Measurements from ENCODE around the gene RMI2. TPM values are rescaled to one million over a fixed set of nuclear protein-coding genes. Genes with fewer than 3 reads are reported as not detected.

The RMI2 gene
- total RNA-seq, 2 experiments from 2014 or later = 1.3 to 1.5 TPM

- H3K27ac Mint-ChIP-seq = no peak overlapping the region
- CTCF ChIA-PET = no interaction called here
Measured at GRCh38 chr16:11341371-11341770, 3.9 kb upstream of the RMI2 start.

GRCh38 chr16:11342021-11342855 is 3.0 kb upstream of the RMI2 start:
- Histone ChIP-seq H3K27ac (ENCODE audit: low read depth in 1 of 2, low read length in 2 of 2) (no peak overlapping the region), H3K36me3 (ENCODE audit: insufficient read depth, low read length) (no peaks in the 10 kb centered on the region), H3K4me1 (ENCODE audit: insufficient read depth, low read length) (peaks cover 20% of the 10 kb centered on the region), H3K9me3 (ENCODE audit: control insufficient read depth in 1 of 2, insufficient read depth in 1 of 2, low read length in 2 of 2) (no peaks in the 10 kb centered on the region), H3K27me3 (ENCODE audit: control insufficient read depth in 1 of 2, insufficient read depth in 2 of 2, low read length in 2 of 2) (no peaks in the 10 kb centered on the region), H3K4me3 (ENCODE audit: low read length) (no peak overlapping the region)
- intact Hi-C loops (cut with DNase I, micrococcal nuclease) = no loop called here
- no peak for DNase-seq
- peaks cover 16% of the 10 kb centered on the region for H3K4me1 Mint-ChIP-seq (ENCODE audit: low read depth)
- no peak for TF ChIP-seq CTCF (IDR thresholded peaks at IDR 0.05)
- no peak for ATAC-seq (ENCODE audit: poor library complexity)
- no peaks in the 10 kb centered on the region for H3K36me3 Mint-ChIP-seq (ENCODE audit: low read depth)
- H3K9me3 Mint-ChIP-seq = no peaks in the 10 kb centered on the region
- no peaks in the 10 kb centered on the region for H3K27me3 Mint-ChIP-seq
- POLR2A ChIA-PET = no interaction called here
- peak overlapping the region; percentile 52 for H3K4me3 Mint-ChIP-seq
- CTCF ChIA-PET = no interaction called here
- no peak overlapping the region for H3K27ac Mint-ChIP-seq

More at GRCh38 chr16:11341371-11341770, 3.9 kb upstream of the RMI2 start:
- no peaks in the 10 kb centered on the region for H3K9me3 Mint-ChIP-seq
- Histone ChIP-seq H3K27me3 (ENCODE audit: control insufficient read depth in 1 of 2, insufficient read depth in 2 of 2, low read length in 2 of 2) (no peaks in the 10 kb centered on the region), H3K27ac (ENCODE audit: low read depth in 1 of 2, low read length in 2 of 2) (no peak overlapping the region), H3K4me3 (ENCODE audit: low read length) (no peak overlapping the region), H3K9me3 (ENCODE audit: control insufficient read depth in 1 of 2, insufficient read depth in 1 of 2, low read length in 2 of 2) (no peaks in the 10 kb centered on the region), H3K4me1 (ENCODE audit: insufficient read depth, low read length) (peaks cover 16% of the 10 kb centered on the region), H3K36me3 (ENCODE audit: insufficient read depth, low read length) (no peaks in the 10 kb centered on the region)
- ATAC-seq (ENCODE audit: poor library complexity) = no peak
- intact Hi-C loops (cut with DNase I, micrococcal nuclease) = no loop called here
- H3K27me3 Mint-ChIP-seq = no peaks in the 10 kb centered on the region
- no peak for TF ChIP-seq CTCF (IDR thresholded peaks at IDR 0.05)
- H3K4me3 Mint-ChIP-seq = peak overlapping the region; percentile 52
- no peaks in the 10 kb centered on the region for H3K36me3 Mint-ChIP-seq (ENCODE audit: low read depth)
- DNase-seq = no peak
- H3K4me1 Mint-ChIP-seq (ENCODE audit: low read depth) = peaks cover 10% of the 10 kb centered on the region
- POLR2A ChIA-PET = no interaction called here

- H3K4me1 ChIP-seq (ENCODE audit: insufficient read depth, low read length) = peaks cover 20% of the 10 kb centered on the region
Measured at GRCh38 chr16:11346700-11347319, 1.6 kb downstream of the RMI2 start.

More at GRCh38 chr16:11346700-11347319, 1.6 kb downstream of the RMI2 start:
- peak overlapping the region; percentile 67 for H3K27ac Mint-ChIP-seq
- H3K27me3 Mint-ChIP-seq = no peaks in the 10 kb centered on the region
- H3K9me3 Mint-ChIP-seq = no peaks in the 10 kb centered on the region
- ChIA-PET CTCF (no interaction called here), POLR2A (interaction anchor here (0.9 to 2.7 kb wide), 3 partner anchors 8 to 92 kb away, joined by 3 to 13 read pairs (median 9); no protein-coding TSS in a partner anchor)
- no peaks in the 10 kb centered on the region for H3K36me3 Mint-ChIP-seq (ENCODE audit: low read depth)
- no peaks in the 10 kb centered on the region for H3K36me3 ChIP-seq (ENCODE audit: insufficient read depth, low read length)
- H3K27ac ChIP-seq (ENCODE audit: low read depth in 1 of 2, low read length in 2 of 2) = no peak overlapping the region
- TF ChIP-seq CTCF (IDR thresholded peaks at IDR 0.05) = no peak
- no peak overlapping the region for H3K4me3 ChIP-seq (ENCODE audit: low read length)
- no peaks in the 10 kb centered on the region for H3K27me3 ChIP-seq (ENCODE audit: control insufficient read depth in 1 of 2, insufficient read depth in 2 of 2, low read length in 2 of 2)
- intact Hi-C loops (cut with DNase I, micrococcal nuclease) = no loop called here
- H3K9me3 ChIP-seq (ENCODE audit: control insufficient read depth in 1 of 2, insufficient read depth in 1 of 2, low read length in 2 of 2) = no peaks in the 10 kb centered on the region
- peaks cover 42% of the 10 kb centered on the region for H3K4me1 Mint-ChIP-seq (ENCODE audit: low read depth)
- DNase-seq = no peak
- H3K4me3 Mint-ChIP-seq = peak overlapping the region; percentile 90
- ATAC-seq (ENCODE audit: poor library complexity) = no peak

Measured in CD4-positive, alpha-beta T cell (primary cell).